ENCODE measurements around the gene LPXN. TPM values are rescaled to one million over a fixed set of nuclear protein-coding genes. Genes with fewer than 3 reads are reported as not detected.

Gene LPXN
- total RNA-seq, 1 donor: 14.7 TPM

DNA sequence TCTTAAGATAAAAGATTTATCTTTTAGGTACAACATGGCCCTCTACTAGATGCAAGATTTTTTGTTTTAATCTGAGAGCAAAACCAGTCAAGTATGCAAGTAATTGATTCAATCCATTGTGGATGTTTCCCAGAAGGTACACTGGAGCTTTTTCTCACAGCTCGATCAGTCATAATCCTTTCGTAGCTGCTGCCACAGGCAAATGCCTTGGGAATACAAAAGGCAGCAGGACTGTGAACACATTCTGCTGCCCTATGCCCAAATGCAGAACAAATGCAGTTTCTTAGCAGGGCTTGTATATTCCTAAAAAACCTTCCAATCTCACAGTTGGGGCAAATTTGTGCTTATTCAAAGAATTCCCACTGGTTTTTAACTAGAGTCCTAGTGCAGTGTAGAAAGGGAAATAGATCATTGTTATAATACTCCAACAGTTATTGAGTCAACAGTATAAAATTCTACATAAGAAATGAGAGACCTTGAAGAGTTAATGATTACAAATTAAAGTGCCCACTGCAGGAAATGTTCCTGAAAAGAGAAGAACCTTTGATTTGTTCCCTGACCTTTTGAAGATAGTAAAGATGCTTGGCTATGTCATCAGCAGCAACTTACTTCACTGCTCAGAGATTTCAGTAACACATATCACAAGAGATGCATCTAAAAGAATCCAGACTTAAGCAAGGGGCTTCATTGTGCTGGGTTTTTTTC lies 14.1 kb downstream of the LPXN start:
- no peak overlapping the region for H3K4me3 ChIP-seq (ENCODE audit: low read depth, low read length)

DNA sequence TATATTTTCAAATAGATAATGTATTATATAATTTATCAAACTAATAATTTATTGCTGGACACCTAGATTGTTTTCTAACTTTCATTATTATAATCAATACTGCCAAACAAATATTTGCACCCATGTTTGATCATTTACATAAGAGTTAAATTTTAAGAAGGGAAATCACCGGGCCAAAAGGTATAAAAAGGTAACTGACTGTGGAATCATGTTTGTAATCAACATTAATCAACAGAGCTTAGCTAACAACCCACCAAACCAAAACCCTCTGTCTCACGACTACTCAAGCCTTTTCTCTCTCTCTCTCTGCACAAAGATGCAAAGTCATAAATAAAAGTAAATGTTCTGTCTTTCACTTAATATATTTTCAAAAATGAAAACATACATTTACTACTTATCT lies 14.8 kb downstream of the LPXN start:
- TF ChIP-seq, protein P1, sequence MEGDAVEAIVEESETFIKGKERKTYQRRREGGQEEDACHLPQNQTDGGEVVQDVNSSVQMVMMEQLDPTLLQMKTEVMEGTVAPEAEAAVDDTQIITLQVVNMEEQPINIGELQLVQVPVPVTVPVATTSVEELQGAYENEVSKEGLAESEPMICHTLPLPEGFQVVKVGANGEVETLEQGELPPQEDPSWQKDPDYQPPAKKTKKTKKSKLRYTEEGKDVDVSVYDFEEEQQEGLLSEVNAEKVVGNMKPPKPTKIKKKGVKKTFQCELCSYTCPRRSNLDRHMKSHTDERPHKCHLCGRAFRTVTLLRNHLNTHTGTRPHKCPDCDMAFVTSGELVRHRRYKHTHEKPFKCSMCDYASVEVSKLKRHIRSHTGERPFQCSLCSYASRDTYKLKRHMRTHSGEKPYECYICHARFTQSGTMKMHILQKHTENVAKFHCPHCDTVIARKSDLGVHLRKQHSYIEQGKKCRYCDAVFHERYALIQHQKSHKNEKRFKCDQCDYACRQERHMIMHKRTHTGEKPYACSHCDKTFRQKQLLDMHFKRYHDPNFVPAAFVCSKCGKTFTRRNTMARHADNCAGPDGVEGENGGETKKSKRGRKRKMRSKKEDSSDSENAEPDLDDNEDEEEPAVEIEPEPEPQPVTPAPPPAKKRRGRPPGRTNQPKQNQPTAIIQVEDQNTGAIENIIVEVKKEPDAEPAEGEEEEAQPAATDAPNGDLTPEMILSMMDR (IDR thresholded peaks at IDR 0.05; ENCODE audit: insufficient read depth, low read length): no peak
- no peak overlapping the region for H3K4me3 ChIP-seq (ENCODE audit: low read depth, low read length)
- DNase-seq (ENCODE audit: low read depth): no peak

More for the DNA sequence above, 14.1 kb downstream of the LPXN start:
- TF ChIP-seq, protein P1 (IDR thresholded peaks at IDR 0.05; ENCODE audit: insufficient read depth, low read length): no peak
- DNase-seq (ENCODE audit: low read depth): no peak

DNA sequence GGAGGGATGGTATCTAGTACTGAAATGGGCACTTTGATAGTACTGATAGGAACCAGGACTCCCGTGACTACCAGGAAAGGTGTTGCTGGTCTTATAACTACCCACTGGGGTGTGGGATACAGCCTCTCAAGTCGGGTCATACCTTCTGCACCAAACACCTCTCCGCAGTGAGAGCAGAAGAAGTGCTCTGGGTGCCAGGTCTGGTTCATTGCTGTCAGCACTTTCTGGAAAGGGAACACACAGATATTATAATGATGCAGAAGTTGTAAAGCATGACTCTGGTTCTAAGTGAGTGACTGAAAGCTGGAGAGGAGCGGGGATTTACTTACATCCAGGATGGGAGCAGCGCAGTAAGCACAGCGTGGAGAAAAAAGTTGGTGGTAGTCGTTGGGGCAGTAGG lies 26.0 kb downstream of the LPXN start:
- no peak for DNase-seq (ENCODE audit: low read depth)
- TF ChIP-seq, protein P1 (IDR thresholded peaks at IDR 0.05; ENCODE audit: insufficient read depth, low read length): no peak
- no peak overlapping the region for H3K4me3 ChIP-seq (ENCODE audit: low read depth, low read length)

DNA sequence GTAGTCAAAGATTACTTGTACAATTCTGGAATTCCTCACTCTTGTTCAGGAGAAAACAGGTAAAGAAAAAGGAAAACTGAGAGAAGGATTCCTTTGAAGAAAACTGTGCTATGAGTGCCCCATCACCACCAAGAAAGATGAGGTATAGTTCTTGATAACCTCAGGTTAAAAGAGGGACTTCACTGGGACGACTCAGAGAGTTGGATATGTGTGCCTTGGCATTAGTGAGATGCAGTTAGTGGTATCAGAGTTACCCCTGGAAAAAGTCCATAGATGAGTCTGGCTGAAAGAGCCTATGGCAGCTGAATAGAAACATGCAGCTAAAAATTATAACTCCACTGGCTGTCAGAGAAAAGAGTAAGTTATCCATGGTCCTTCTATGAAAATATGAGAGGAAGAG lies 28.8 kb downstream of the LPXN start:
- TF ChIP-seq, protein P1 (IDR thresholded peaks at IDR 0.05; ENCODE audit: insufficient read depth, low read length): no peak
- no peak overlapping the region for H3K4me3 ChIP-seq (ENCODE audit: low read depth, low read length)
- no peak for DNase-seq (ENCODE audit: low read depth)

DNA sequence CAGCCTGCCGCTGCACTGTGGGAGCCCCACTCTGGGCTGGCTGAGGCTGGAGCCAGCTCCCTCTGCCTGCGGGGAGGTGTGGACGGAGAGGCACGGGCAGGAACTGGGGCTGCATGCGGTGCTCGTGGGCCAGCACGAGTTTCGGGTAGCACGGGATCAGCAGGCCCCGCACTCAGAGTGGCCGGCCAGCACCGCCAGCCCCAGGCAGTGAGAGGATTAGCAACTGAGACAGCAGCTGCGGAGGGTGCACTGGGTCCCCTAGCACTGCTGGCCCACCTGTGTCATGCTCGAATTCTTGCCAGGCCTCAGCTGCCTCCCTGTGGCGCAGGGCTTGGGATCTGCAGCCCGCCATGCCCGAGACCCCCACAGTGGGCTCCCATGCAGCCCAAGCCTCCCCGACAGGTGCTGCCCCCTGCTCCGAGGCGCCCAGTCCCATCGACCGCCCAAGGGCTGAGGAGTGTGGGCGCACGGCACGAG lies 43.8 kb downstream of the LPXN start:
- no peak for DNase-seq (ENCODE audit: low read depth)
- TF ChIP-seq, protein P1 (IDR thresholded peaks at IDR 0.05; ENCODE audit: insufficient read depth, low read length): no peak
- no peak overlapping the region for H3K4me3 ChIP-seq (ENCODE audit: low read depth, low read length)

DNA sequence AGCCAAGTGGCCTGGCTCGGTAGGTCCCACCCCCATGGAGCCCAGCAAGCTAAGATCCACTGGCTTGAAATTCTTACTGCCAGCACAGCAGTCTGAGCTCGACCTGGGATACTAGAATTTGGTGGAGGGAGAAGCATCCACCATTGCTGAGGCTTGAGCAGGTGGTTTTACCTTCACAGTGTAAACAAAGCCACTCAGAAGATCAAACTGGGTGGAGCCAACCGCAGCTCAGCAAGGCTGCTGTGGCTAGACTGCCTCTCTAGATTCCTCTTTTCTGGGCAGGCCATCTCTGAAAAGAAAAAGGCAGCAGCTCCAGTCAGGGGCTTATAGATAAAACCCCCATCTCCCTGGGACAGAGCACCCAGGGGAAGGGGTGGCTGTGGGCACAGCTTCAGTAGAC lies 45.4 kb downstream of the LPXN start:
- no peak for DNase-seq (ENCODE audit: low read depth)
- TF ChIP-seq, protein P1 (IDR thresholded peaks at IDR 0.05; ENCODE audit: insufficient read depth, low read length): no peak
- no peak overlapping the region for H3K4me3 ChIP-seq (ENCODE audit: low read depth, low read length)

DNA sequence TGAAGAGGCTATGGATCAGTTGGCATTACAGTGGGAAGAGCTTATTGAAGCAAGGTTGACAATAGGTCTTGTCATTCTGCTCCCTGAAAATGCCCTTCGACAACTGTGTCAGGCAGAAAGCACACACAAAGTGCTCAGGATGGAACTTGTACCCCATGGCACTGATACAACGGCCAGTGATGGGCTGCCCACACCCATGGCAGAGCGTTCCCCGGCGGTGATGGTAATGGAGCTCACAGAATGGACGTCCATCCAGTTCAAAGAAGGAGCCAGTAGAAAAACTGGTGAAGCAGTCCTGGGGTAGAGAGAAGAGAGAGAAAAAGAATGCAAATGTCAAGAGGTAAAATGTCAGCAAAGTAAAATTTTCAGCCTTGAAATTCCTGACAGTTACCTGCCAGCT lies 48.2 kb downstream of the LPXN start:
- TF ChIP-seq, protein P1 (IDR thresholded peaks at IDR 0.05; ENCODE audit: insufficient read depth, low read length): no peak
- no peak overlapping the region for H3K4me3 ChIP-seq (ENCODE audit: low read depth, low read length)
- no peak for DNase-seq (ENCODE audit: low read depth)

Data from fibroblast of the aortic adventitia (primary cell).